Glomerular endothelial cell (primary cell): ENCODE data around the gene TCF19. TPM values are rescaled to one million over a fixed set of nuclear protein-coding genes. Genes with fewer than 3 reads are reported as not detected.
"Not testable (repeated sequence)": the region's sequence is repeated elsewhere in the genome, so short reads cannot be mapped to it uniquely, and the experiment has no call there.

Source experiments
- DNase-seq: peaks from one replicate; pipeline ENCODE4 v3.0.0-alpha.2; 2011; ENCODE audit warnings: low read depth, low spot score; ENCODE audit errors: extremely low read depth
- total RNA-seq: library from RNA; depleted of rRNA; stranded (reverse); fragments of >200 nt; gene quantifications from 2 replicates; pipeline ENCODE4 v1.2.3, GENCODE V29; 2015

Gene TCF19
- total RNA-seq, 1 donor from 2014 or later: 9.7 TPM

DNA sequence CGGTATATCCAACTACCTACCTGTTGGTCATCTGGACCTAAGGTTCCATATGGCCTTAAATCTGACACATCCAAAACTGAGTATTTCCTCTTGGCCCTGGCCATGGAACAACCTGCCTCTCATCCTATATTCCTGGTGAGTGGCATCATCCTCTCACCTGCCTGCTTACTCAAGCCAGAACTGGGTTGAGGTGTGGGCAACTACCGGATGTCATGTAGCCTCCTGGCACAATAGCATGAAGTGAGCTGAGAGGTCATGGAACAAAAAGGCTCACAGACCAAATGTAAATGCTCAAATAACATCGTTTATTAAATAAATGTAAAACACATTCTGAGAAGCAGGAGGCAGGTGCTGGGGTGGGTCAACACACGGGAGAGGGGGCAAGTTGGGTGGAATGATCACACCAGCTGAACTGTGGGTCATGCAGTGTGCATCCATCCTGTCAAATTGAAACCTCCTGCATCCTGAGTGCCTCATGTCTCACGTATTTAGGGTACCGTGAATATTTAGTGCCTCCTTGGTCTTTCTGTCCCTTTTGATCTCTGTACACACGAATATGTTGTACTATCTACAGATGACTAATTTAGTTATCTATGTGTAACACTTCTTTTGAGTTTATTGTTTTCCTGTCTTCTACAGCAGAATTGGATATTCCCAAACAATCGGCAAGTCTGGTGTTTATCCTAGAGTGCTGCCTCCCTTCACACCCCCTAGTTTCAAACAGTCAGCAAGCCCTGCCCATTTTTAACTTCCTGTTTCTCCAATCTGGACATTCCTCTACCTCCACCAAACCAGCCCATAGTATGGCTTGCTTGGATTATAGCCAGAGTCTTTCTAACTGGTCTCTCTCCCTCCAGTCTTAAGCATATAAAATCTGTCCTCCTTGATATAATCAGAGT lies 20.0 kb downstream of the TCF19 start:
- no peak for DNase-seq

DNA sequence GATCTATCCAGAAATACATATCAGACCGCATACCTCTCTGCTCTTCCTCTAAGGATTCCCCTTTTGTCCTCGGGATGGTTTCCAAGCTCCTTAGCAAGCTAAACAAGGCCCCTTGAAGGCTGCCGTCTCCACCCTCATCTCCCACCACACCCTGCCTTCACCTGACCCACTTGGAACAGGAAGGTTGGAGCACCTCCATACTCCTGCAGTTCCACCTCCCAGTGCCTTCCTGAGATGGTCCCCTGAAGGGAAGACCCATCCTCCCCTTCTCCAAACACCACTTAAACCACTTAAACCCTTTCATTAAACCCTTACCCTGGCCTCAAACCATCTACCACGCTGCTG lies 20.6 kb downstream of the TCF19 start:
- no peak for DNase-seq

DNA sequence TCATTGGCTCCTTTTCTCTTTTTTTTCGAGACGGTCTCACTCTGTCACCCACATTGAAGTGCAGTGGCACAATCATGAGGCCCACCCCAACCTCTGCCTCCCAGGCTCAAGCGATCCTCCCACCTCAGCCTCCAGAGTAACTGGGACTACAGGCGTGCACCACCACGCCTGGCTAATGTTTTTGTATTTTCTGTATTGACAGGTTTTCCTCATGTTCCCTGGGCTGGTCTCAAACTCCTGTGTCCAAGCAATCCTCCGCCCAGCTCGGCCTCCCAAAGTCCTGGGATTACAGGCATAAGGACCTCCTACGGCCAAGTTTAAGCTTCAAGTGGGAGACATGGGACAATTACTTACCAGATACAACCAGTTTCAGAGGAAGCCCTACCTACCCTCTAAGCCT lies 21.5 kb downstream of the TCF19 start:
- no peak for DNase-seq

DNA sequence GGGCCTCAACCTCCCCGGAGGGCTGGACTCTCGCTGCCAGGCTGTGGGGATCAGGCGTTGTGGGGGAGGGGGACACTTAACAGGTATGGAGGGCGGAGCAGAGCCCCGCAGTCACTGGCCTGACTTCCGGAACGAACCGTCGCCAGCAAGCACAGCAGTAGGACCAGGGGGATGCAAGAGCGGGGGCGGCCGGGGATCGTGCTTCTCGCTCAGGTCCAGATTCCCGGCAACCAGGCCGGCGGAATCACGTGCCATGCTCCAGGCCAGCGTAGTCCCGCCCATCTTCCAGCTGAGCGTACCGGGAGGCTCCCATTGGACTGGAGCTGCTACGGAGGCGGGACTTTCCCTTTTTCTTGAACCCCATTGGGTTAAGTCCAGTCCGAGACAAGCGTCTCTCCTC lies 22.1 kb downstream of the TCF19 start:
- no peak for DNase-seq

DNA sequence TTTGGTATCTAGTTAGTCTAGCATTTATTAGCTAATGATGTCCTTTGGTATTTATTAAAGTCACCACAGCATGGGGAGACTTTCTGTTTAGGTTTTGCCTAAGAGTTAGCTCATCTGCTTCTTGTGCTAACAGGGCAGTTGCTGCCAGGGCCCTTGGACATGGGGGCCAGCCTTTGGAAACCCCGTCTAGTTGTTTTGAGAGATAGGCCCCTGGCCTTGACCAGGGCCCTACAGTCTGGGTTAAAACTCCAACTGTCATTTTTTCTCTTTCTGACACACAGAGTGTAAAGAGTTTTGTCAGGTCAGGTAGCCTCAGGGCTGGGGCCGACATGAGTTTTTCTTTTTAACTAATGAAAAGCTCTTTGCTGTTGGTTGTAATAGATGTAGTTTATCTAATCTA lies 24.9 kb downstream of the TCF19 start:
- not testable (repeated sequence) for DNase-seq

DNA sequence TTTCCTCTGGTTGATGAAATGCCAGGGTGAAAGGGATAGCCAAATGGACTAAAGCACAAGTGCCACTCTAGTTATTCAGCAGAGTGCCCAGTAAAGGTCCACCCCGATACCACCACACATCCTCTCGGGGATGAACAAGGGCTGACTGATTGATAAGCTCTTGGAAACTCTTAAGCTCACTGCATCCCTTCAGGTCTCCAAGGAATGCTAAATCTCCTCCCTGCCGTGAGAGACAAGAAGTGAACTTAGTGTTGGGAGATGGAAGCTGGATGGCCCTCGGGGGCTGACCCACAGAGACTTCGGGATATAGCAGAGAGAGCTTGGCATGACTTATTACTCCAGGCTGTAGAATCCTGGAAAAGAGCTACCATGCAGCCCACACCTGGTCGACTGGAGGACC lies 25.5 kb downstream of the TCF19 start:
- not testable (repeated sequence) for DNase-seq

DNA sequence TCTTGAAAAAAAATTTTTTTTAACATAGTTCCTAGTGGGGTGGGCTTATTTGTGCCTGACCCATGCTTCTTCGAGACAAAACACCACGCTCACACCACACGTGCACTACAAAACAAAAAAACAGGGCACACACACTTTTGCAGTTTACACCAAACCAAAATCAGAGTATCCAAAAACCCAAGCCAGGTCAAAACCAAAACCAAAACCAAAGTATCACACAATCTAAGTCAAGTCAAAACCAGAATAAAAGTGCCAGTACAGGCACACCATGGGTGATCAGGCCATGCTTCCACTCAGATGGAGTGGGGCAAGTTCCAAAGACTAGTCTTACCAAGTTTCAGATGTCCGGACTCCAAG lies 27.3 kb downstream of the TCF19 start:
- DNase-seq: not testable (repeated sequence)

DNA sequence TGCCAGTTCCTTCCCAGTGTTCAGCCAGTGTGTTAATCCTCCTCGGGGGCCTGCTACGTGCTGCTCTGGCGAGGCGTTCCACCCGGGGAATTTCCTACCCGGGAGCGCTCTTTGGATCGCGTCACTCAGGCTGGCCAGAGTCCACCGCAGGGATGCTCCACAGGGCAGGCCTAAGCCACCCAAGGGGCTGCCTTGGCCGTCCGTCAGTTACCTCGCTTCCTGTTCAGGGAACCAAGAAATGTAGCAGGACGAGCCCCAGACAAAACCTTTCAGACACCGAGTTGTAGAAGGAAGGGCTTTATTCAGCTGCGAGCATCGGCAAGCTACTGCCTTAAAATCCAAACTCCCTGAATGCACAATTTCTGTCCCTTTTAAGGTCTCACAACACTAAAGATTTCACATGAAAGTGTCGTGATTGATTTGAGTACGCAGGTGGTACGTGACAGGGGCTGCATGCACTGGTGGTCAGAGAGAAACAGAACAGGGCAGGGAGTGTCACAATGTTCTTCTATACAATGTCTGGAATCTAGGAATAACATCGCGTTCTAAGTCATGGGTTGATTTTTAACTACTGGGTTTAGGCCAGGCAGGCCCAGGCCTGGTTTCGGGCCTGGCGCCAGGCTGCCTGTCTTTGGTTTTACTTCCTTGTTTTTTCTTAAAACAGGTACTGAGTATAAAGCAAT lies 27.8 kb downstream of the TCF19 start:
- DNase-seq: no peak

DNA sequence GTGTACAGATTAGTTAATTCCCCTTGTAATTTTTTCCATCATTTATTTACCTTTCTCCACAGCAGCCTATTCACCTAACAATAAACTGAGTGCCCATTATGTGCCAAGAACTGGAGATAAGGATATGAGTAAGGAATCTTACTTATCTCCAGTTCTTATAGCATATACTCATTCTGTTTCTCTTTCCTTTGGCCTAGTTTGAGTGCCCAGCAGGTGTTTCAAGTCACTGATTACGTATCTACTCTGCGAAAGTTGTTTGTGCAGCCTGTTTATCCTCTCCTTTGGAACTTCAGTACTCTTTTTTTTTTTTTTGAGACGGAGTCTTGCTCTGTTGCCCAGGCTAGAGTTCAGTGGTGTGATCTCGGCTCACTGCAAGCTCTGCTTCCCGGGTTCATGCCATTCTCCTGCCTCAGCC lies 29.4 kb downstream of the TCF19 start:
- no peak for DNase-seq

DNA sequence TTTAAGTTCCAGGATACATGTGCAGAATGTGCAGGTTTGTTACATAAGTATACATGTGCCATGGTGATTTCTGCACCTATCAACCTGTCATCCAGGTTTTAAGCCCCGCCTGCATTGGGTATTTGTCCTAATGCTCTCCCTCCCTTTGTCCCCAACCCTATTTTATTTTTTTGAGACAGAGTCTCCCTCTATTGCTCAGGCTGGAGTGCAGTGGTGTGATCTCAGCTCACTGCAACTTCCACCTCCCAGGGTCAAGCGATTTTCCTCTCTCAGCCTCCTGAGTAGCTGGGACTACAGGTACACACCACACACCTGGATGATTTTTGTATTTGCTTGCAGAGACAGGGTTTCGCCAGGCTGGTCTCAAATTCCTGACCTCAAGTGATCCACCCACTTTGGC lies 30.8 kb downstream of the TCF19 start:
- DNase-seq: not testable (repeated sequence)

DNA sequence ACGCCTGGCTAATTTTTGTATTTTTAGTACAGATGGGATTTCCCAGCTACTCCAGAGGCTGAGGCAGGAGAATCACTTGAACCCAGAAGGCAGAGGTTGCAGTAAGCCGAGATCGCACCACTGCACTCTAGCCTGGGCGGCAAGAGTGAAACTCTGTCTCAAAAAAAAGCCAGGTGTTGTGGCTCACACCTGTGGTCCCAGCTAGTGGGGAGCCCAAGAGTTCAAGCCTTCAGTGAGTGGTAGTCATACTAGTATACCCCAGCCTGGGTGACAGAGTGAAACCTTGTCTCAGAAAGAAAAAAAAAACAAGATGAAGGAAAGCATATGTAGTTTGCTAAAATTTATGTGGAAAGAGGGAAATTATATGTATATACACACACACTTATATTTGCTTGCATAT lies 32.1 kb downstream of the TCF19 start:
- no peak for DNase-seq

DNA sequence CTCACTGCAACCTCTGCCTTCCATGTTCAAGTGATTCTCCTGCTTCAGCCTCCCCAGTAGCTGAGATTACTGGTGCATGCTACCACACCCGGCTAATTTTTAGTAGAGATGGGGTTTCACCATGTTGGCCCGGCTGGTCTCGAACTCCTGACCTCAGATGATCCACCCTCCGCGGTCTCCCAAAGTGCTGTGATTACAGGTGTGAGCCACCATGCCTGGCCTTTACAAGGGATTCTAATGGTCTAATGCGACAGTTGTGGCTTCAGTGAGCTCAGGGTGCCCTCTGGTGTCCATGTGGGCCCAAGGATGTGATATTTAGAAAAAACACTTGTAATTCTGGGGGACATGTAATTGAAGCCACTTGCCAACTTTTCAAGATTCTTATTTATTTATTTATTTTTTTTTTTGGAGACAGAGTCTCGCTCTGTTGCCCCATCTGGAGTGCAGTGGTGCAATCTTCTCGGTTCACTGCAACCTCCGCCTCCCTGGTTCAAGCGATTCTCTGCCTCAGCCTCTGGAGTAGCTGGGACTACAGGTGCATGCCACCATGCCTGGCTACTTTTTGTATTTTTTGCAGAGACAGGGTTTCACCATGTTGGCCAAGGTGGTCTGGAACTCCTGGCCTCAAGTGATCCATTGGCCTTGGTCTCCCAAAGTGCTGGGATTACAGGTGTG lies 34.2 kb downstream of the TCF19 start:
- DNase-seq: peak; percentile 37

DNA sequence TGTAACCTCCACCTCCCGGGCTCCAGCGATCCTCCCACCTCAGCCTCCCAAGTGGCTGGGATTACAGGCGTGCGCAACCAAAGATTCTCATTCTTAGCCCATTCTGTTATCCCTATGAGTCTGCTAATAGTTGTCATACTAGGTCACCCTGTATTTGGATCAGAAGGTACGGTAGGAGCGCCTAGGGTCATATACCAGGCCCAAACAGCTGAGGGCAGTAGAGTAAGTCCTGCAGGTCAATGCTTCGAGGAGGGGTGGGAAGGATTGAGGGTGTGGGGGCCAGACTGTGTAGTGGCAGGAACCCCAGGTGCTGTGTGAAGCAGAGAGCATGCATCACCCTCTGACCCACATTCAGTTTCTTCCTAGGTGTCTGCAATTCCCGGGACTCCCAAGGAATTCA lies 34.8 kb downstream of the TCF19 start:
- DNase-seq: no peak

DNA sequence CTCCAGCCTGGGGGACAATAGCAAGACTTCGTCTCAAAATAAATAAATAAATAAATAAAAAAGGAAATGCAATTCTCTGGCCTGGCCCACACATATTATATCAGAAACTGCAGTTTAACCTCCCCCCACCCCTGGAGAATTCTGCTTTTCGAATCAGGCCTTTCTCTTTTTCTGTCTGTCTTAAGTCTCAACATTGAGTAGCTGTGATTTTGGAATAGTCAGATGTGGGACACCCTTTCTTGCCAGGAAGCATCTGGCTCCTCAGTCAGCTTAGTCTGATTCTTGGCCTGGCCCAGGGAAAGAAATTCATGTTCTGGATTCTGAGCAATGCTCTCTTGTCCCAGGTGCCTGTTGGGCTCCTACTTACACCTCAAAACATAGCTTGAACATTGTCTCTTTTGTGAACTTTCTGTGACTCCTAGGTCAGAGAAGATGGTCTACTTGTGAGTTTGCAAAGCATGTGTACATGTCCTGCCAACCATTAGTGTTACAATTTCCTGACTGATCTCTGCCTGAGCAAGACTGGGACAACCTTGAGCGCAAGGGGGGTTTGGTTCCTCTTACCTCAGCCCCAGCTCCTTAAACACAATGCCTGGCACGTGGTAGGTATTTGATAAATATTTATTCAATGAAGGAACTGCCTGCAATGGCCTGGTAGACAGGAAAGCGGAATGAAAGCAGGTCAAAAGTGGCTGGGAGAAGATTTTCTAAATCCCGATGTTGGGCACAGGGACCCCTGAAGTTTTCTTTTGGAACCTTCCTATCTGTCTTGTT lies 35.9 kb downstream of the TCF19 start:
- DNase-seq: no peak

DNA sequence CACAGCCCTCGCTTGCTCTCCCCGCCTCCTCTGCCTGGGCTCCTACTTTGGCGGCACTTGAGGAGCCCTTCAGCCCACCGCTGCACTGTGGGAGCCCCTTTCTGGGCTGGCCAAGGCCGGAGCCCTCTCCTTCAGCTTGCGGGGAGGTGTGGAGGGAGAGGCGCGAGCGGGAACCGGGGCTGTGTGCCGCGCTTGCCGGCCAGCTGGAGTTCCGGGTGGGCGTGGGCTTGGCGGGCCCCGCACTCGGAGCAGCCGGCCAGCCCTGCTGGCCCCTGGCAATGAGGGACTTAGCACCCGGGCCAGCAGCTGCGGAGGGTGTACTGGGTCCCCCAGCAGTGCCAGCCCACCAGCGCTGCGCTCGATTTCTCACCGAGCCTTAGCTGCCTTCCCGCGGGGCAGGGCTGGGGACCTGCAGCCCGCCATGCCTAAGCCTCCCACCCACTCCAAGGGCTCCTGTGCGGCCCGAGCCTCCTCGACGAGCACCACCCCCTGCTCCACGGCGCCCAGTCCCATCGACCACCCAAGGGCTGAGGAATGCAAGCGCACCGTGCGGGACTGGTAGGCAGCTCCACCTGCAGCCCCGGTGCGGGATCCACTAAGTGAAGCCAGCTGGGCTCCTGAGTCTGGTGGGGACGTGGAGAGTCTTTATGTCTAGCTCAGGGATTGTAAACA lies 37.1 kb downstream of the TCF19 start:
- DNase-seq: not testable (repeated sequence)

DNA sequence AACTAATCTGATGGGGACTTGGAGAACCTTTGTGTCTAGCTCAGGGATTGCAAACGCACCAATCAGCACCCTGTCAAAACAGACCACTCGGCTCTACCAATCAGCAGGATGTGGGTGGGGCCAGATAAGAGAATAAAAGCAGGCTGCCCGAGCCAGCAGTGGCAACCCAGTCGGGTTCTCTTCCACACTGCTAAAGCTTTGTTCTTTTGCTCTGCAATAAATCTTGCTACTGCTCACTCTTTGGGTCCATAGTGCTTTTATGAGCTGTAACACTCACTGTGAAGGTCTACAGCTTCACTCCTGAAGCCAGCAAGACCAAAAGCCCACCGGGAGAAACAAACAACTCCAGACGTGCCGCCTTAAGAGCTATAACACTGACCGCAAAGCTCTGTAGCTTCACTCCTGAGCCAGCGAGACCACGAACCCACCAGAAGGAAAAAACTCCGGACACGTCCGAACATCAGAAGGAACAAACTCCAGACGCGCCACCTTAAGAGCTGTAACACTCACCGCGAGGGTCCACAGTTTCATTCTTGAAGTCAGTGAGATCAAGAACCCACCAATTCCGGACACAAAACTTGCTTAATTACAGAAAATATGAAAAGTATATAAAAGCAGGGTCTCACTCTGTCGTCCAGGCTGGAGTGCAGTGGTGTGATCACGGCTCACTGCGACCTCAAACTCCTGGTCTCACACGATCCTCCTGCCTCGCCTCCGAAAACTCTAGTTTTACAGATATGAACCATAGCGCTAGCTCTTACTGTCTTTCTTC lies 38.0 kb downstream of the TCF19 start:
- DNase-seq: not testable (repeated sequence)

DNA sequence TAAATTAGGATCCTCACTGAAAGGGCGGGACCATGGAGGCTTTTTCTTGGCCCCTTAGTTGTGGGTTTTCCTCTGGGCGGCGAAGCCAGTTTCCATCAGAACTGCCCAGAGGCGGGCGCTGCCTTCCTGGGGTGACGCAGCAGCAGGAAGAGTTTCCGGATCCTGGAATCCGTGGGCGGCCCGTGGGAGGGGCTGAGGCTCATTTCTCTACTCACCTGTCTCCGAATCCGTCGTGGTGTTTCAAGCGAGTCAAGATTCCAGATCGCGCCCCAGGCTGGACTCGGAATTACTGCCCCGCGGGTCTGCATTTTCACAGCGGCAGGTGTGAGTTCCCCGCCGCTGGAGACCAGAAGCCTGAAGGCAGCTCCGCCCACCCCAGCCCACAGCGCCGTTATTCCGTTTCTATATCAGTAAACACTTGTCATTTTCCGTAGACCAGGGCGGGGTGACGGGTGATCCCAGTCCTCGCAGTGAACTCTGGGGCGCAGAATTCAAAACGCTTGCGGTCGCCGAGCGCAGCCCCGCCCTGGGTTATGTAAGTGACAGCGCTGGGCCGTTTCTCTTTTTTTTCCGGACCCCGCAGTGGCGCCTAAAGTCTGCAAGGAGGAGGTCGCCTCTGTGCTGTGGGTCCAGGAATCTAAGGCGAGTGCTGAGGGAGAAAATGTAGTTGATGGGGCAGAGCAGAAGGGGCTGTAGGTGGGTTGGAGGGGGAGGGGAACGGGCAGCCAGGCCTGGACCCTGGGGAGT lies 39.3 kb downstream of the TCF19 start:
- DNase-seq: peak; percentile 22

DNA sequence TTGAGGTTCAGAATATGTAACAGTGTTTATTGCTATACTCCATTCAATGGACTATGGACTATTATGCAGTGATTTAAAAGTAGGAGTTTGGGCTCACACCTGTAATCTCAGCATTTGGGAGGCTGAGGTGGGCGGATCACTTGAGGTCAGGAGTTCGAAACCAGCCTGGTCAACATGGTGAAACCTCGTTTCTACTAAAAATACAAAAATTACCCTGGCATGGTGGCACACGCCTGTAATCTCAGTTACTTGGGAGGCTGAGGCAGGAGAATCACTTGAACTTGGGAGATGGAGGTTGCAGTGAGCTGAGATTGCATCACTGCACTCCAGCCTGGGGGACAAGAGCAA lies 40.7 kb downstream of the TCF19 start:
- not testable (repeated sequence) for DNase-seq
